CD4-positive, CD25-positive, alpha-beta regulatory T cell (primary cell): ENCODE measurements around the gene RYR3. TPM values are rescaled to one million over a fixed set of nuclear protein-coding genes. Genes with fewer than 3 reads are reported as not detected.

ENCODE experiments used
- ATAC-seq, 2 donors: fragments of 150-1000 bp; cut with Tn5 transposase; one replicate each; pipeline ENCODE4 v1.10.0; 2021; ENCODE audit warnings: low read depth in 2 of 2, moderate number of reproducible peaks in 2 of 2, moderate library complexity in 1 of 2
- DNase-seq, 3 donors: peaks; one replicate each; pipeline versions ENCODE4 v3.0.0 to v3.0.0-alpha.2; 2012 to 2022; ENCODE audit warnings: mixed read lengths in 1 of 3
- H3K27ac ChIP-seq: one replicate; pipeline ENCODE4 v1.7.0; 2013; ENCODE audit warnings: mild to moderate bottlenecking, low read length; ENCODE audit not compliant: insufficient read depth, poor library complexity, severe bottlenecking
- H3K27me3 ChIP-seq: one replicate; pipeline ENCODE4 v1.7.0; 2013; ENCODE audit warnings: low read length; ENCODE audit not compliant: control insufficient read depth, insufficient read depth
- H3K36me3 ChIP-seq: one replicate; pipeline ENCODE4 v1.7.0; 2013; ENCODE audit warnings: mild to moderate bottlenecking, low read length, moderate library complexity; ENCODE audit not compliant: control insufficient read depth, insufficient read depth
- H3K4me1 ChIP-seq: 2 replicates; pipeline ENCODE4 v1.7.0; 2013; ENCODE audit warnings: mild to moderate bottlenecking, low read length; ENCODE audit not compliant: insufficient read depth, control insufficient read depth, poor library complexity, severe bottlenecking
- H3K4me3 ChIP-seq: one replicate; pipeline ENCODE4 v1.7.0; 2013; ENCODE audit warnings: low read depth, mild to moderate bottlenecking, low read length, moderate library complexity
- H3K9me3 ChIP-seq, 2 experiments: 1 replicate in 1 of 2; 2 replicates in 1 of 2; pipeline ENCODE4 v1.7.0; 2013; ENCODE audit warnings: low read length in 2 of 2, mild to moderate bottlenecking in 1 of 2, moderate library complexity in 1 of 2; ENCODE audit not compliant: control insufficient read depth in 2 of 2
- H3K27ac Mint-ChIP-seq, 3 donors: one replicate each; pipeline ENCODE4 v1.8.0; 2020 to 2022; ENCODE audit warnings: mild to moderate bottlenecking in 3 of 3, mixed read lengths in 3 of 3, moderate library complexity in 2 of 3
- H3K27me3 Mint-ChIP-seq: one replicate; pipeline ENCODE4 v1.8.0; 2022; ENCODE audit warnings: mild to moderate bottlenecking, mixed read lengths
- H3K36me3 Mint-ChIP-seq: one replicate; pipeline ENCODE4 v1.8.0; 2020; ENCODE audit warnings: mixed read lengths
- H3K4me1 Mint-ChIP-seq, 4 donors: one replicate each; pipeline ENCODE4 v1.8.0; 2020 to 2022; ENCODE audit warnings: mixed read lengths in 4 of 4, mild to moderate bottlenecking in 1 of 4
- H3K4me3 Mint-ChIP-seq, 4 donors: one replicate each; pipeline ENCODE4 v1.8.0; 2020 to 2022; ENCODE audit warnings: mild to moderate bottlenecking in 4 of 4, mixed read lengths in 4 of 4, moderate library complexity in 3 of 4
- H3K9me3 Mint-ChIP-seq, 7 donors: one replicate each; pipeline ENCODE4 v1.8.0; 2020 to 2022; ENCODE audit warnings: mixed read lengths in 7 of 7, mild to moderate bottlenecking in 3 of 7, moderate library complexity in 2 of 7
- polyA plus RNA-seq, 4 donors: library from polyadenylated mRNA; unstranded; fragments of 300-500 nt; fragmentation: Illumina TruSeq; gene quantifications; one replicate each; pipeline ENCODE4 v1.2.3, GENCODE V29; 2021
- total RNA-seq: library from RNA; stranded (reverse); gene quantifications from one replicate; pipeline ENCODE4 v1.2.3, GENCODE V29; 2022

The RYR3 gene
- total and polyA plus RNA-seq, 5 donors from 2014 or later: 0.05 to 0.19 (median 0.09) TPM; not detected in 1

DNA sequence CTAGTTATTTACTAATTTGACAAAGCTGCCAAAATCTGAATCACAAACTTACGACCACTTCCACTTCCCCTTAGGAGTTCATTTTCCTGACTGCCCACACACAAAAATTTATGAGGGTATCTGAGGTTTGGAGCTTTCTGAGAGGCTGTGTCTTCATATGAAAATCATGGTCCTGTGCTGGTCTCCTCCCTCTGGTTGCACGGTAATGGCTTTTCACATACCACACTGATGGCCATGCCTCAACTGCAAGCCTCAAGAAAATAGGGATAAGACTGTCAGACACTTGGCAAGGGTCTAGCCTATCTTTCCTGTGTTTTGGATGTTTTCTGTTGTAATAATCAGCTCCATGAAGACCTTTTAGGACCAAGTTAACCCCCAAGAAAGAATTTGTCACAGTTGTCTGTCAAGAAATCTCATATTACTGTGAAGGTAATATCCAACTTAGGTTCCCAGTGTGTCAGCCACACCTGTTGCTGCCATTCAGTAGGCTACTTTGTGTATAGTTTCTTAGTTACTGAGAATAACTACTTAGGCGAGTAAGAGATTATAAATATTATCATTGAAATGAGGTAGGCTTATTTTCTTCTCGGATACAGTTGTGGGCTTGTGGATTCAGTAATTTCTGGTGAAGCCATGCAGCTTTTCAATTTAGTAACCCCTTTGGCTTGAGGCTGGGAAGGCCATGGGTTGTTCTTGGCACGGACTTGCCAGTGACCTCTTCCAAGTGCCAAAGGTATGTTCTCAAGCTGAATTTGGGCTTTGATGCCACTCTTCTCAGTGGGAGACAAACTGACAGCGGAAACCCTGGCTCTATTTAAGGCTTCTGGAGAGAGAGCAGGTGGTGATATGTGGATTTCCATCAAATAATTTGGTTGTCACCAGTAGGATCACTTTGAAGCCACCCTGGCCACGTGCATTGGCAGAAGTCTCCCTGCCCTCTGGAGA, 101.1 kb downstream of the RYR3 start:
- H3K4me3 ChIP-seq: no peak overlapping the region
- Mint-ChIP-seq H3K4me1 (no peaks in the 10 kb centered on the region), H3K9me3 (peaks cover 0 to 3% (median 0%) of the 10 kb centered on the region in 7 donors), H3K4me3 (no peak overlapping the region), H3K27ac (no peak overlapping the region), H3K27me3 (peaks cover under 1% of the 10 kb centered on the region), H3K36me3 (no peaks in the 10 kb centered on the region)
- ATAC-seq: no peak
- H3K27me3 ChIP-seq: no peaks in the 10 kb centered on the region
- no peaks in the 10 kb centered on the region for H3K4me1 ChIP-seq
- H3K27ac ChIP-seq: no peak overlapping the region
- DNase-seq: no peak
- H3K36me3 ChIP-seq: no peaks in the 10 kb centered on the region
- no peaks in the 10 kb centered on the region for H3K9me3 ChIP-seq

DNA sequence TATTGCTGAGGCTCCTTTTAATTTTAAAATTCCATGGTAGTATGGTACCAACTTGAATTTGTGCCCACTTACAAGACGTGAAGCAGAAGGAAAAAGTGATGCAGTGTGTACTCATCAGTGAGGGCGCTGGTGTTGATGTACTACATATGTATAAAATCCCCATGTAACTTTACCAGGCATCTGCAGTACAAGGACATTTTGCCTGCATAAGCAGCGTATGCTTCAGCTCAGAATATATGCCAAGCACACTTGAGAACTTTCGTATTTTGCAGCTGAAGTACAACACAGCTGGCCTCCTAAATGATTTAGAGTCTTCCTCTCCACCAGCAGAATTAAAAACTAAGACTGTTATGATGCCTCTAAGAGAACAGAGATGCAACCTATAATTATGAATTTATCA, 108.9 kb downstream of the RYR3 start:
- no peaks in the 10 kb centered on the region for H3K4me1 ChIP-seq
- DNase-seq (no peak), ATAC-seq (no peak)
- H3K27ac ChIP-seq: no peak overlapping the region
- no peaks in the 10 kb centered on the region for H3K36me3 Mint-ChIP-seq
- no peak overlapping the region for H3K4me3 Mint-ChIP-seq
- no peaks in the 10 kb centered on the region for H3K27me3 ChIP-seq
- H3K4me1 Mint-ChIP-seq: no peaks in the 10 kb centered on the region
- no peak overlapping the region for H3K27ac Mint-ChIP-seq
- no peak overlapping the region for H3K4me3 ChIP-seq
- H3K27me3 Mint-ChIP-seq: no peaks in the 10 kb centered on the region
- H3K36me3 ChIP-seq: no peaks in the 10 kb centered on the region
- no peaks in the 10 kb centered on the region for H3K9me3 ChIP-seq
- H3K9me3 Mint-ChIP-seq: peaks cover 0 to 4% (median 0%) of the 10 kb centered on the region in 7 donors

DNA sequence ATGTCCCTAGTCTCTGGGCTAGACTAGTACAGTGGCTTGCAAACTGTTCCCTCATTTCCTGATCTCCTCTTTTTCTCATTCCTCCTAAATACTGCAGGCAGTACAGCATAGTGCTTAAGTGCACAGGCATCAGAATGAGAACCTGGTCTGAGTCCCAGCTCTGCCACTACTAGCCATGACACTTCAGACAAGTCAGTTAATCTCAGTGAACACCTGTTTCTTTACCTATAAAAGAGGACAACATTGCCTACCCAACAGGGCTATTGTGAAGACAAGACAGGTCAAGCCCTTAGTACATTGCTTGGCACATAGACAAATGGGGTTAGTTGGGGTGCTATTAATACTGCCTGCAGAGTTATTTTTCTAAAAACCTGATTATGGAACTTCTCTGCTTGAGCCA, 113.3 kb downstream of the RYR3 start:
- Mint-ChIP-seq H3K4me1 (no peaks in the 10 kb centered on the region), H3K27ac (no peak overlapping the region), H3K9me3 (peaks cover 0 to 9% (median 2%) of the 10 kb centered on the region in 7 donors), H3K27me3 (no peaks in the 10 kb centered on the region), H3K4me3 (no peak overlapping the region), H3K36me3 (no peaks in the 10 kb centered on the region)
- Histone ChIP-seq H3K27me3 (no peaks in the 10 kb centered on the region), H3K36me3 (no peaks in the 10 kb centered on the region), H3K4me1 (no peaks in the 10 kb centered on the region), H3K4me3 (no peak overlapping the region), H3K9me3 (no peaks in the 10 kb centered on the region), H3K27ac (no peak overlapping the region)
- DNase-seq: no peak
- ATAC-seq: no peak

DNA sequence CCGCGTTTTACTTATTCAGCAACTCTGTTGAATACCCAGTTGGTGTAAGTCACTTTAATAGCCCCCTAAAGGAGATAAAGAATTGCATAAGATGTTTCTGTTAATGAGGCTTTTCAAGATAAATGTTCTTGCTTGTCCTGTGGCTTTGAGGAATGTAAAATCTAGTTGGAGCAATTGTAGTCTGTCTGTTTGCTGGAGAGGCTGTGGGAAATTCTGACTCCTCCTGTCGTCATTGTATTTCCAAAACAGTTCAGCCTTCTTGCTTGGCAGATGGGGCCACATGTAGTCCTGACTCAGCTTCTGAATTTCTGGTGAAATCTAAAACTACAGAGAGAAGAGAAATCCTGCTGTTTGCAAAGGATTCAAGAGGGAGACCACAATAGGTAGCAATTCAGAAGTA, 114.4 kb downstream of the RYR3 start:
- no peaks in the 10 kb centered on the region for H3K27me3 Mint-ChIP-seq
- no peak for DNase-seq
- Histone ChIP-seq H3K4me3 (no peak overlapping the region), H3K36me3 (no peaks in the 10 kb centered on the region), H3K27me3 (no peaks in the 10 kb centered on the region), H3K4me1 (no peaks in the 10 kb centered on the region), H3K9me3 (no peaks in the 10 kb centered on the region), H3K27ac (no peak overlapping the region)
- H3K27ac Mint-ChIP-seq: no peak overlapping the region
- H3K4me1 Mint-ChIP-seq: no peaks in the 10 kb centered on the region
- peaks cover 0 to 9% (median 2%) of the 10 kb centered on the region in 7 donors for H3K9me3 Mint-ChIP-seq
- H3K4me3 Mint-ChIP-seq: no peak overlapping the region
- no peak for ATAC-seq
- H3K36me3 Mint-ChIP-seq: no peaks in the 10 kb centered on the region

DNA sequence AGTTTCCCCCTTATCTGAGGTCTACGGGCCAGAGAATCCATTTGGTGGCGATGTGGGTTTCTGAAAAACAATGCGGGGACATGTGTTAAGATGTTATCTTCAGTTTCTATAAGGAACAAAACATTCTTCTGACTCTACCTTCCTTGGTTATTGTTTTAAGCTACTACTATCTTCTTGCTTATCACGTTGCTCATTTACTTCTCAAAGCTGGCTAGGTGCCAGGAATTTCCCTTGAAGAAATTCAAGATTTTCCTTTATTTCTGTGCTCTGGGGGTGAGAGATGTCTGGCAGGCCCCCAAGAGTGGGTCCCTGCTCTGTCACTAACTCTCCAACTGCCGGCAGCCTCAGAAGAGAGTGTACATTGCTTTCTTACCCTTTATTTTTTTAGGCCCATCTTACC, 119.8 kb downstream of the RYR3 start:
- Mint-ChIP-seq H3K4me1 (no peaks in the 10 kb centered on the region), H3K9me3 (peaks cover 0 to 13% (median 2%) of the 10 kb centered on the region in 7 donors), H3K36me3 (no peaks in the 10 kb centered on the region), H3K4me3 (no peak overlapping the region), H3K27me3 (no peaks in the 10 kb centered on the region), H3K27ac (no peak overlapping the region)
- Histone ChIP-seq H3K27me3 (peaks cover 1% of the 10 kb centered on the region), H3K36me3 (no peaks in the 10 kb centered on the region), H3K4me3 (no peak overlapping the region), H3K9me3 (no peaks in the 10 kb centered on the region), H3K4me1 (no peaks in the 10 kb centered on the region), H3K27ac (no peak overlapping the region)
- DNase-seq: no peak
- no peak for ATAC-seq

DNA sequence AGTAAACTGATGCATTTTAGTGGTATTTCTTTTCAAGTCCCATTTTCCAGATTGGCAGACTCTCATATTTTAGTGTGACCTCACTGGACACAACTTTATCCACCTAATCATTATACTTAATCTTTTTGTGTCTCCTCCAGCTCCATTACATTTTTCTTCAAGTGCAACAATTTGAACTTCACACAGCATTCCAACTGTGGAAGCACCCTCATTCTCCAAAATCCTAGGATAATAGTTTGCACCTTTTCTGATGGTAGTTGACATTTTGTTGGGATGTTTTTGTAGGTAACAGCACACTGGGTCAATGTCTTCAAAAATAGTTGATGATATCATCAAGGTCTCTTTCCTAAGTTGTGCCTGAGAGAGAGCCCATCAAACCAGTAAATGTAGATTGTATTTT, 123.1 kb downstream of the RYR3 start:
- Histone ChIP-seq H3K4me1 (no peaks in the 10 kb centered on the region), H3K27ac (no peak overlapping the region), H3K4me3 (no peak overlapping the region), H3K9me3 (no peaks in the 10 kb centered on the region), H3K36me3 (no peaks in the 10 kb centered on the region), H3K27me3 (peaks cover 1% of the 10 kb centered on the region)
- no peaks in the 10 kb centered on the region for H3K4me1 Mint-ChIP-seq
- H3K9me3 Mint-ChIP-seq: peaks cover 0 to 4% (median 0%) of the 10 kb centered on the region in 7 donors
- H3K27me3 Mint-ChIP-seq: no peaks in the 10 kb centered on the region
- H3K27ac Mint-ChIP-seq: no peak overlapping the region
- no peak for ATAC-seq
- H3K36me3 Mint-ChIP-seq: no peaks in the 10 kb centered on the region
- no peak for DNase-seq
- no peak overlapping the region for H3K4me3 Mint-ChIP-seq

DNA sequence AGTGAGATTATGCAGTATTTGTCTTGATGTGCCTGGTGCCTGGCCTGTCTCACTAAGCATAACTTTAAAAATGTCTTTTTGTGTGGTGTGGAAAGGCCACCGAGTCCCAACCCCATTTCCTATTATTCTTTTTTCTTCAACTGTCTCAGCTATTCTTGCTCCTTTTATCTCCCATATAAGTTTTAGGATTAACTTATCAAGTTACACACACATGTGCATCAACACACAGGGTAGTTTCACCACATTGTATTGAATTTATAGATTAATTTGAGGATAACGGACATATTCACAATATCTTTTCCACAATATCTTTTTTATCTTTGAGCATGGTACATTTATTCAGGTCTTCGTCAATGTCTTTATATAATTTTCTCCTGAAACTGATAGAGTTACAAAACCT, 127.6 kb downstream of the RYR3 start:
- Histone ChIP-seq H3K27me3 (no peaks in the 10 kb centered on the region), H3K36me3 (no peaks in the 10 kb centered on the region), H3K27ac (no peak overlapping the region), H3K9me3 (no peaks in the 10 kb centered on the region), H3K4me3 (no peak overlapping the region), H3K4me1 (no peaks in the 10 kb centered on the region)
- DNase-seq: no peak
- no peak for ATAC-seq
- Mint-ChIP-seq H3K4me3 (no peak overlapping the region), H3K9me3 (peaks cover 0 to 4% (median 0%) of the 10 kb centered on the region in 7 donors), H3K36me3 (no peaks in the 10 kb centered on the region), H3K27me3 (no peaks in the 10 kb centered on the region), H3K4me1 (no peaks in the 10 kb centered on the region), H3K27ac (no peak overlapping the region)

DNA sequence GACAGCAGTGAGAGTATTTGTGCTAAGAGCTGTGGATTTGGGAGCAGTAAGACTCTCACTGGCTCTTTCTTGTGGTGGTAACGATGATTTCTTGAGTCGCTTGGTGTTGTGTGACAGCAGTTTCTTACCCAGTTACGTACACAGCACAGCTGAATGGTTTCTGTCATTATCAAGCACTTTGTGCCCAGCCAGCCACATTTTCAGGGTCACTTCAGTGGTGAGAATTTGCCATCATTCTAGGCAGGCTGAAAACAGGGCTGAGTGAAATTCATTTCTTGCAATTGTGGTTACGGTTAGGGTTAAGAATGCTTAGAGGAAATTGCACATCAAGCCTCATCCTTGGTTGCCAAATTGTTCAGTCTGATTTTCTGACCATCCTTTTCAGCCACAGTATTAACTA, 130.1 kb downstream of the RYR3 start:
- H3K27ac ChIP-seq: no peak overlapping the region
- Mint-ChIP-seq H3K36me3 (no peaks in the 10 kb centered on the region), H3K27ac (no peak overlapping the region), H3K27me3 (no peaks in the 10 kb centered on the region), H3K4me3 (no peak overlapping the region), H3K9me3 (peaks cover 0 to 4% (median 0%) of the 10 kb centered on the region in 7 donors), H3K4me1 (no peaks in the 10 kb centered on the region)
- no peaks in the 10 kb centered on the region for H3K36me3 ChIP-seq
- H3K9me3 ChIP-seq: no peaks in the 10 kb centered on the region
- H3K4me1 ChIP-seq: no peaks in the 10 kb centered on the region
- peaks cover 2% of the 10 kb centered on the region for H3K27me3 ChIP-seq
- H3K4me3 ChIP-seq: no peak overlapping the region
- ATAC-seq (no peak), DNase-seq (no peak)
